ENCODE results near the gene BCL7C. TPM values are rescaled to one million over a fixed set of nuclear protein-coding genes. Genes with fewer than 3 reads are reported as not detected.

BCL7C gene
- total and polyA plus RNA-seq, 10 of the 15 experiments (the other 5 are each of a cell fraction or from before 2014, with no cell fraction given), result 1.1 to 30.5 (median 13.7) TPM

DNA sequence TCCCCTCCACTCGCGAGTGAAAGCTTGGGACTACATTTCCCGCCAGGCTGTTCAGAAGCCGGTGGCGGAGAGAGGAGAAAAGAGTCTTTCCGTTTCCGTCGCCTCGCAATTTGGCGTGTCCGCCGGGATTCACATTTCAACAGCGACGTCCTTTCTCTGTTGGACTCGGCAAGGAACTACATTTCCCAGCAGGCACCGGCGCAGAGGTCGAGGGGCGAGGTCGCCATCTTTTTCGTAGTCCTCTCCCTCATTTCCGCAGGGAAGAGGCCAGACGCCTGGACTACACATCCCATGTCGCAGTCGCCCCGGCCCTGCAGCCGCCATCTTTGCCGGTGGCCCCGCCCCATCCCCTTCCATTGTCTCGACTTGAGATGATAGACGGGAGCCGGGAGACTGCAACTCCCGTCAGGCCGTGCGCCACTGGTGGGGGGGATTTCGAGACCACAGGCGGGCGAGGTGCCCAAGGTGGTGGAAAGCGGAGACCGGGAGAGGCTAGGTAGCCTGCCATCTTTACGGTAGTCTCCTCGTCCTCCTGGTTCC is 28.6 kb upstream of the BCL7C start (continued):
- peak; percentile 12 to 75; a peak in 1 of 4 replicates for TF ChIP-seq SRF (IDR thresholded peaks at IDR 0.05; ENCODE audit: low read depth in 2 of 2, low read length in 2 of 2)
- no peak for TF ChIP-seq KAT2A (conservative IDR thresholded peaks at IDR 0.05; ENCODE audit: control insufficient read depth, low read depth, low read length)
- TF ChIP-seq ATF7 (IDR thresholded peaks at IDR 0.05; ENCODE audit: low read depth), result peak; percentile 28; the same call in 1 of the 2 replicates
- no peak for TF ChIP-seq ETV6 (conservative IDR thresholded peaks at IDR 0.05 in 1 of 2, IDR thresholded peaks at IDR 0.05 in 1 of 2; ENCODE audit: borderline replicate concordance in 1 of 2, low read depth in 1 of 2)
- TF ChIP-seq SP1 (IDR thresholded peaks at IDR 0.05; ENCODE audit: low read depth, low read length), result peak; percentile 79
- TF ChIP-seq GABPA (IDR thresholded peaks at IDR 0.05; ENCODE audit: low read depth), result no peak
- TF ChIP-seq SKIL (IDR thresholded peaks at IDR 0.05; ENCODE audit: low read depth, poor library complexity, severe bottlenecking), result no peak
- TF ChIP-seq EZH2 (IDR thresholded peaks at IDR 0.05; ENCODE audit: borderline replicate concordance, control insufficient read depth, low read depth, low read length), result no peak
- TF ChIP-seq MLLT1 (IDR thresholded peaks at IDR 0.05), result no peak
- TF ChIP-seq POLR2AphosphoS5 (IDR thresholded peaks at IDR 0.05; ENCODE audit: low read length), result no peak
- TF ChIP-seq NR2C1 (IDR thresholded peaks at IDR 0.05), result peak; percentile 100
- peak; percentile 69 for TF ChIP-seq E2F4 (IDR thresholded peaks at IDR 0.05; ENCODE audit: low read depth, low read length)
- TF ChIP-seq, protein P1, sequence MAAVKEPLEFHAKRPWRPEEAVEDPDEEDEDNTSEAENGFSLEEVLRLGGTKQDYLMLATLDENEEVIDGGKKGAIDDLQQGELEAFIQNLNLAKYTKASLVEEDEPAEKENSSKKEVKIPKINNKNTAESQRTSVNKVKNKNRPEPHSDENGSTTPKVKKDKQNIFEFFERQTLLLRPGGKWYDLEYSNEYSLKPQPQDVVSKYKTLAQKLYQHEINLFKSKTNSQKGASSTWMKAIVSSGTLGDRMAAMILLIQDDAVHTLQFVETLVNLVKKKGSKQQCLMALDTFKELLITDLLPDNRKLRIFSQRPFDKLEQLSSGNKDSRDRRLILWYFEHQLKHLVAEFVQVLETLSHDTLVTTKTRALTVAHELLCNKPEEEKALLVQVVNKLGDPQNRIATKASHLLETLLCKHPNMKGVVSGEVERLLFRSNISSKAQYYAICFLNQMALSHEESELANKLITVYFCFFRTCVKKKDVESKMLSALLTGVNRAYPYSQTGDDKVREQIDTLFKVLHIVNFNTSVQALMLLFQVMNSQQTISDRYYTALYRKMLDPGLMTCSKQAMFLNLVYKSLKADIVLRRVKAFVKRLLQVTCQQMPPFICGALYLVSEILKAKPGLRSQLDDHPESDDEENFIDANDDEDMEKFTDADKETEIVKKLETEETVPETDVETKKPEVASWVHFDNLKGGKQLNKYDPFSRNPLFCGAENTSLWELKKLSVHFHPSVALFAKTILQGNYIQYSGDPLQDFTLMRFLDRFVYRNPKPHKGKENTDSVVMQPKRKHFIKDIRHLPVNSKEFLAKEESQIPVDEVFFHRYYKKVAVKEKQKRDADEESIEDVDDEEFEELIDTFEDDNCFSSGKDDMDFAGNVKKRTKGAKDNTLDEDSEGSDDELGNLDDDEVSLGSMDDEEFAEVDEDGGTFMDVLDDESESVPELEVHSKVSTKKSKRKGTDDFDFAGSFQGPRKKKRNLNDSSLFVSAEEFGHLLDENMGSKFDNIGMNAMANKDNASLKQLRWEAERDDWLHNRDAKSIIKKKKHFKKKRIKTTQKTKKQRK (IDR thresholded peaks at IDR 0.05; ENCODE audit: low read depth, low read length), result no peak
- TF ChIP-seq NFYB (IDR thresholded peaks at IDR 0.05; ENCODE audit: insufficient read depth, low read depth, low read length), result no peak
- no peak for TF ChIP-seq MTA3 (IDR thresholded peaks at IDR 0.05; ENCODE audit: borderline replicate concordance, low read length)
- TF ChIP-seq TARDBP (IDR thresholded peaks at IDR 0.05; ENCODE audit: borderline replicate concordance), result peak; percentile 99
- peak; percentile 96 for TF ChIP-seq CHD2 (IDR thresholded peaks at IDR 0.05; ENCODE audit: borderline replicate concordance, low read depth, low read length)
- TF ChIP-seq YY1 (IDR thresholded peaks at IDR 0.05; ENCODE audit: low read depth, low read length), result peak; percentile 97
- TF ChIP-seq BACH1 (IDR thresholded peaks at IDR 0.05; ENCODE audit: borderline replicate concordance), result peak; percentile 64; the same call in 1 of the 2 replicates
- TF ChIP-seq MXI1 (IDR thresholded peaks at IDR 0.05; ENCODE audit: low read depth, low read length), result peak; percentile 34; the same call in 1 of the 2 replicates
- TF ChIP-seq, protein P2, sequence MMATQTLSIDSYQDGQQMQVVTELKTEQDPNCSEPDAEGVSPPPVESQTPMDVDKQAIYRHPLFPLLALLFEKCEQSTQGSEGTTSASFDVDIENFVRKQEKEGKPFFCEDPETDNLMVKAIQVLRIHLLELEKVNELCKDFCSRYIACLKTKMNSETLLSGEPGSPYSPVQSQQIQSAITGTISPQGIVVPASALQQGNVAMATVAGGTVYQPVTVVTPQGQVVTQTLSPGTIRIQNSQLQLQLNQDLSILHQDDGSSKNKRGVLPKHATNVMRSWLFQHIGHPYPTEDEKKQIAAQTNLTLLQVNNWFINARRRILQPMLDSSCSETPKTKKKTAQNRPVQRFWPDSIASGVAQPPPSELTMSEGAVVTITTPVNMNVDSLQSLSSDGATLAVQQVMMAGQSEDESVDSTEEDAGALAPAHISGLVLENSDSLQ (IDR thresholded peaks at IDR 0.05), result peak; percentile 96

All from GM12878 (cell line).